H4 (cell line): Measurements from ENCODE around the gene PPP1R3F. TPM values are rescaled to one million over a fixed set of nuclear protein-coding genes. Genes with fewer than 3 reads are reported as not detected.

ENCODE experiments used
- DNase-seq: peaks from one replicate; pipeline ENCODE4 v3.0.0-alpha.2; 2015; ENCODE audit warnings: low spot score
- total RNA-seq: library from RNA; depleted of rRNA; stranded (reverse); fragments of >200 nt; shearing (Covaris generic); gene quantifications from 2 replicates; pipeline ENCODE4 v1.2.3, GENCODE V29; 2014; rRNA removed

PPP1R3F gene
- total RNA-seq = 8.2 and 10.5 TPM in 2 replicates

GRCh38 chrX:49269767-49270248 lies at the start of gene PPP1R3F:
PPP1R3F (plus strand) TSS chrX:49269793; CDS start chrX:49269870, 77 bp downstream.
- DNase-seq = no peak

- no peak for DNase-seq
Observed at GRCh38 chrX:49220100-49220499, 49.5 kb upstream of the PPP1R3F start.

GRCh38 chrX:49221868-49222267 lies 47.7 kb upstream of the PPP1R3F start:
- DNase-seq = no peak

- DNase-seq = no peak
Observed at GRCh38 chrX:49225858-49226257, 43.7 kb upstream of the PPP1R3F start.

GRCh38 chrX:49226946-49227345 lies 42.6 kb upstream of the PPP1R3F start:
- no peak for DNase-seq

- no peak for DNase-seq
Observed at GRCh38 chrX:49227726-49228125, 41.9 kb upstream of the PPP1R3F start.

GRCh38 chrX:49228185-49228584 lies 41.4 kb upstream of the PPP1R3F start:
- no peak for DNase-seq

- no peak for DNase-seq
Observed at GRCh38 chrX:49230500-49231232, 38.9 kb upstream of the PPP1R3F start.

GRCh38 chrX:49231333-49232000 lies 38.1 kb upstream of the PPP1R3F start:
- DNase-seq = no peak

- DNase-seq = no peak
Observed at GRCh38 chrX:49232525-49232924, 37.1 kb upstream of the PPP1R3F start.

GRCh38 chrX:49233176-49233575 lies 36.4 kb upstream of the PPP1R3F start, which contains the start of gene CACNA1F:
CACNA1F (minus strand) TSS chrX:49233340; CDS start chrX:49233309, 31 bp downstream.
- no peak for DNase-seq

- no peak for DNase-seq
Observed at GRCh38 chrX:49233887-49234555, 35.6 kb upstream of the PPP1R3F start.

- no peak for DNase-seq
Observed at GRCh38 chrX:49237060-49237459, 32.5 kb upstream of the PPP1R3F start.

- no peak for DNase-seq
Observed at GRCh38 chrX:49238735-49239134, 30.9 kb upstream of the PPP1R3F start.

GRCh38 chrX:49242545-49243066 lies 27.0 kb upstream of the PPP1R3F start:
- DNase-seq = no peak

GRCh38 chrX:49243166-49243565 lies 26.4 kb upstream of the PPP1R3F start:
- no peak for DNase-seq

GRCh38 chrX:49244207-49244606 lies 25.4 kb upstream of the PPP1R3F start:
- no peak for DNase-seq

GRCh38 chrX:49246541-49246940 lies 23.1 kb upstream of the PPP1R3F start:
- no peak for DNase-seq

- DNase-seq = no peak
Observed at GRCh38 chrX:49247346-49247745, 22.2 kb upstream of the PPP1R3F start.

- DNase-seq = no peak
Observed at GRCh38 chrX:49247916-49248811, 21.4 kb upstream of the PPP1R3F start.

- no peak for DNase-seq
Observed at GRCh38 chrX:49249071-49249470, 20.5 kb upstream of the PPP1R3F start.
